HEK293 (cell line): ENCODE measurements around the gene BTRC.
A peak's percentile ranks its signal among the peaks of the same experiment; 100 is the strongest.

Experiments used
- CTCF ChIA-PET: fragments of 350-600 bp; formaldehyde crosslinking; extraction: SDS; loops from one replicate; lab custom pipeline; 2021; ENCODE audit warnings: antibody characterized with exemption; lab: Yijun Ruan, JAX
- POLR2A ChIA-PET: fragments of 300-600 bp; formaldehyde crosslinking; extraction: SDS; loops from one replicate; lab custom pipeline; 2020; ENCODE audit warnings: antibody characterized with exemption, inconsistent platforms; lab: Yijun Ruan, JAX
- H3K27ac ChIP-seq: fragments of 200-500 bp; sonication (Bioruptor generic); 2 replicates; pipeline ENCODE4 v1.5.1; 2014; ENCODE audit warnings: low read depth, low read length, control low read depth, inconsistent platforms; ENCODE audit errors: extremely low read depth
- H3K36me3 ChIP-seq, 2 experiments: fragments of 200-500 bp in 1 of 2; sonication (Bioruptor generic) in 1 of 2; 1 replicate in 1 of 2; 2 replicates in 1 of 2; pipeline ENCODE4 v1.5.1; 2014 to 2017; ENCODE audit warnings: inconsistent platforms in 2 of 2, low read length in 2 of 2; ENCODE audit not compliant: control insufficient read depth in 2 of 2, insufficient read depth in 1 of 2
- H3K4me1 ChIP-seq: fragments of 200-500 bp; sonication (Bioruptor generic); 2 replicates; pipeline ENCODE4 v1.5.1; 2014; ENCODE audit warnings: mild to moderate bottlenecking, low read length, inconsistent platforms; ENCODE audit not compliant: control insufficient read depth, insufficient read depth
- H3K4me3 ChIP-seq: 2 replicates; pipeline ENCODE4 v1.5.1; 2011; ENCODE audit warnings: low read depth, mild to moderate bottlenecking, control low read depth, low read length, moderate library complexity
- H3K9me3 ChIP-seq: fragments of 200-500 bp; sonication (Bioruptor generic); 2 replicates; pipeline ENCODE4 v1.5.1; 2014; ENCODE audit warnings: low read depth, low read length, inconsistent platforms; ENCODE audit not compliant: control insufficient read depth, insufficient read depth
- BCL11A ChIP-seq: fragments of 450-650 bp; formaldehyde crosslinking; IDR thresholded peaks from 2 replicates; pipeline ENCODE4 v1.5.1; 2016; ENCODE audit warnings: low read depth, missing biosample characterization, missing genetic modification characterization
- HOXD13 ChIP-seq: sonication (generic); formaldehyde crosslinking; IDR thresholded peaks from 2 replicates; pipeline ENCODE4 v1.8.0; 2022; ENCODE audit warnings: missing genetic modification reagents, borderline replicate concordance
- KLF7 ChIP-seq: fragments of 450-650 bp; formaldehyde crosslinking; IDR thresholded peaks from 2 replicates; pipeline ENCODE4 v1.5.1; 2016; ENCODE audit warnings: missing biosample characterization, missing genetic modification characterization, borderline replicate concordance
- ZBTB7A ChIP-seq: fragments of 450-650 bp; formaldehyde crosslinking; IDR thresholded peaks from 2 replicates; pipeline ENCODE4 v1.5.1; 2016; ENCODE audit warnings: low read depth, missing biosample characterization, missing genetic modification characterization
- ZIC2 ChIP-seq: fragments of 450-650 bp; formaldehyde crosslinking; IDR thresholded peaks from 2 replicates; pipeline ENCODE4 v1.5.1; 2016; ENCODE audit warnings: missing biosample characterization, missing genetic modification characterization
- ZNF174 ChIP-seq: fragments of 450-650 bp; formaldehyde crosslinking; IDR thresholded peaks from 2 replicates; pipeline ENCODE4 v1.5.0; 2017; ENCODE audit warnings: missing biosample characterization, mild to moderate bottlenecking, missing genetic modification characterization
- ZNF335 ChIP-seq: fragments of 450-650 bp; formaldehyde crosslinking; conservative IDR thresholded peaks from 2 replicates; pipeline ENCODE4 v1.5.1; 2016; ENCODE audit warnings: missing biosample characterization, missing genetic modification characterization
- ZNF394 ChIP-seq: fragments of 450-650 bp; formaldehyde crosslinking; IDR thresholded peaks from 2 replicates; pipeline ENCODE4 v1.5.1; 2016; ENCODE audit warnings: missing biosample characterization, missing genetic modification characterization, mild to moderate bottlenecking, moderate library complexity, borderline replicate concordance
- ZNF426 ChIP-seq: fragments of 450-650 bp; formaldehyde crosslinking; IDR thresholded peaks from 2 replicates; pipeline ENCODE4 v1.5.1; 2017; ENCODE audit warnings: missing biosample characterization, missing genetic modification characterization, mild to moderate bottlenecking, inconsistent platforms, moderate library complexity
- ZNF529 ChIP-seq: fragments of 450-650 bp; formaldehyde crosslinking; IDR thresholded peaks from 2 replicates; pipeline ENCODE4 v1.5.1; 2017; ENCODE audit warnings: missing genetic modification characterization, missing biosample characterization; ENCODE audit not compliant: insufficient replicate concordance
- ZNF555 ChIP-seq: fragments of 450-650 bp; formaldehyde crosslinking; conservative IDR thresholded peaks from 2 replicates; pipeline ENCODE4 v1.5.1; 2017; ENCODE audit warnings: missing biosample characterization, mild to moderate bottlenecking, missing genetic modification characterization, inconsistent platforms
- ZNF561 ChIP-seq: fragments of 450-650 bp; IDR thresholded peaks from 2 replicates; pipeline ENCODE4 v1.5.1; 2018; ENCODE audit warnings: missing biosample characterization, missing genetic modification characterization, borderline replicate concordance
- ZNF600 ChIP-seq: fragments of 450-650 bp; formaldehyde crosslinking; IDR thresholded peaks from 2 replicates; pipeline ENCODE4 v1.5.1; 2016; ENCODE audit warnings: missing biosample characterization, missing genetic modification characterization
- ZNF610 ChIP-seq: fragments of 450-650 bp; formaldehyde crosslinking; IDR thresholded peaks from 2 replicates; pipeline ENCODE4 v1.5.1; 2016; ENCODE audit warnings: missing biosample characterization, missing genetic modification characterization, borderline replicate concordance
- ZNF658 ChIP-seq: fragments of 450-650 bp; formaldehyde crosslinking; IDR thresholded peaks from 2 replicates; pipeline ENCODE4; 2016; ENCODE audit warnings: missing biosample characterization, missing genetic modification characterization
- ZNF707 ChIP-seq: fragments of 450-650 bp; formaldehyde crosslinking; IDR thresholded peaks from 2 replicates; pipeline ENCODE4 v1.5.1; 2016; ENCODE audit warnings: missing biosample characterization, missing genetic modification characterization
- ZNF776 ChIP-seq: fragments of 450-650 bp; formaldehyde crosslinking; IDR thresholded peaks from 2 replicates; pipeline ENCODE4 v1.5.0; 2017; ENCODE audit warnings: missing biosample characterization, missing genetic modification characterization, borderline replicate concordance
- ZNF777 ChIP-seq: fragments of 450-650 bp; formaldehyde crosslinking; IDR thresholded peaks from 2 replicates; pipeline ENCODE4 v1.5.1; 2017; ENCODE audit warnings: missing biosample characterization, missing genetic modification characterization, borderline replicate concordance
- TF ChIP-seq, protein P1 (sequence below): fragments of 450-650 bp; formaldehyde crosslinking; IDR thresholded peaks from 2 replicates; pipeline ENCODE4 v1.5.1; 2016; ENCODE audit warnings: missing biosample characterization, missing genetic modification characterization
- TF ChIP-seq, protein P2 (sequence below): fragments of 450-650 bp; formaldehyde crosslinking; IDR thresholded peaks from 2 replicates; pipeline ENCODE4 v1.5.1; 2016; ENCODE audit warnings: missing biosample characterization, missing genetic modification characterization

The BTRC gene

DNA sequence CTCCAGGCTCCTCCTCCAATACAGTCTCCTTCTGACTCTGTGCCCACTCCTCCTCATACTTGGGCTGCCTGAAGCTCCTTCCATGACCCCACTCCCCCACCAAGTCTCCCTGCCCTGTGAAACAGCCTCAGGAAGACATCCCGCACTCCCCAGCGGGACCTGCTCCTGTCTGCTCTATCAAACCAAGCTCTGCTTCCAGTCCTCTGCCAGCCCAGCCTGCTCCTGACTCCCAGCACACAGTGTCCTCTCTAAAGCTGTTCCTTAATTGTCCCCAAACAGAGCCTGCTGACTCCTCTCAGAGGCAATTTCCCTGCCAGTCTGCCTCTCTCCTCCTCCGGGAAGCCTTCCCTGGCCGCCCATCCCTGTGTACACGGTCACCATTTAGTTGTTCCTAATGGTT is 224.2 kb downstream of the BTRC start:
- Histone ChIP-seq H3K36me3 (peaks cover 4 to 53% of the 10 kb centered on the region in 2 experiments; a peak in 2 of 3 replicates), H3K9me3 (no peaks in the 10 kb centered on the region), H3K4me1 (no peaks in the 10 kb centered on the region), H3K4me3 (no peak overlapping the region), H3K27ac (no peak overlapping the region)
- CTCF ChIA-PET, result interaction anchor here (0.5 to 0.6 kb wide), 2 partner anchors 1048 to 1534 kb away, joined by 3 read pairs; no protein-coding TSS in a partner anchor
- POLR2A ChIA-PET, result interaction anchor here (0.6 to 0.9 kb wide), 2 partner anchors 10 to 26 kb away, joined by 3 to 6 read pairs; partner anchors contain the start of genes DPCD and POLL
- no peak for TF ChIP-seq ZBTB7A
- TF ChIP-seq ZNF610 (tag by site-specific recombination), result no peak
- no peak for TF ChIP-seq ZIC2 (tag by site-specific recombination)
- no peak for TF ChIP-seq BCL11A
- TF ChIP-seq ZNF529 (tag by site-specific recombination), result no peak
- no peak for TF ChIP-seq ZNF561 (tag by site-specific recombination)
- no peak for TF ChIP-seq KLF7
- no peak for TF ChIP-seq ZNF707 (tag by site-specific recombination)
- no peak for TF ChIP-seq ZNF776 (tag by site-specific recombination)

DNA sequence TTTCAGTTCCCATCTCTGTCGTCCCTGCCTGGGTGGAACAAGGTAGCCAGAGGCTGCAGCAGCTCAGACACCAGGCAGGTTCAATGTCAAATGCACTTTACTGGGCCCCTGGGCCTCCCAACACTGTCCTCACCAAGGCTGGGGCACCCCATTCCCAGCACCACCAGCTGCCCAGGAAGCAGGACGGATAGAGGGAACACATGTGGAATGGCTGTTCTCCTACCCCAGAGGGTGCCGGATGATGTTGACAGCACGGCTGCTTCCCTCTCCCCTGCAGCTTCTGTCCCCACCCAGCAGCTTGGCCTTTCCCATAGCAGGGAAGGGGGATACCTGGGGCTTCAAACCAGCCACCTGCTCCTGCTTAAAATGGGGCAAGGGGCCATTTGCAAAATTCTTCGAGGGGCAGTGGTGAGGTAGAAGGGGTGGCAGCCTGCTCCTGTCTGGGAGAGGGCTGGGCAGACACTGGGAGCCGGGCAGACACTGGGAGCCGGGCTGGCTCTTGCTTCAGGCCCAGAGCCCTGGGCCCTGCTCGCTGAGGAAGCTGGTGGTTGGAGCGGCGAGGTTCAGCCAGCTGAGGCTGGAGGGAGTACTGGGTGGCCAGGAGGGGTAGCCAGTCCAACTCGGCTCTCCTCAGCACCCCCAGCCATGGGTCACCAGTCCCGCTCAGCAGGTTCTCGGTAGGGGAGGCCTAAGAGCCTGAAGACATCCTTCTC is 225.0 kb downstream of the BTRC start:
- no peak for TF ChIP-seq ZNF777 (tag by site-specific recombination)
- TF ChIP-seq, protein P1, sequence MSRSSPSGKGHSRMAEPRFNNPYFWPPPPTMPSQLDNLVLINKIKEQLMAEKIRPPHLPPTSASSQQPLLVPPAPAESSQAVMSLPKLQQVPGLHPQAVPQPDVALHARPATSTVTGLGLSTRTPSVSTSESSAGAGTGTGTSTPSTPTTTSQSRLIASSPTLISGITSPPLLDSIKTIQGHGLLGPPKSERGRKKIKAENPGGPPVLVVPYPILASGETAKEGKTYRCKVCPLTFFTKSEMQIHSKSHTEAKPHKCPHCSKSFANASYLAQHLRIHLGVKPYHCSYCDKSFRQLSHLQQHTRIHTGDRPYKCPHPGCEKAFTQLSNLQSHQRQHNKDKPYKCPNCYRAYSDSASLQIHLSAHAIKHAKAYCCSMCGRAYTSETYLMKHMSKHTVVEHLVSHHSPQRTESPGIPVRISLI (tag by site-specific recombination), result no peak
- TF ChIP-seq ZNF394 (tag by site-specific recombination), result no peak
- TF ChIP-seq ZNF174 (tag by site-specific recombination), result no peak
- TF ChIP-seq, protein P2, sequence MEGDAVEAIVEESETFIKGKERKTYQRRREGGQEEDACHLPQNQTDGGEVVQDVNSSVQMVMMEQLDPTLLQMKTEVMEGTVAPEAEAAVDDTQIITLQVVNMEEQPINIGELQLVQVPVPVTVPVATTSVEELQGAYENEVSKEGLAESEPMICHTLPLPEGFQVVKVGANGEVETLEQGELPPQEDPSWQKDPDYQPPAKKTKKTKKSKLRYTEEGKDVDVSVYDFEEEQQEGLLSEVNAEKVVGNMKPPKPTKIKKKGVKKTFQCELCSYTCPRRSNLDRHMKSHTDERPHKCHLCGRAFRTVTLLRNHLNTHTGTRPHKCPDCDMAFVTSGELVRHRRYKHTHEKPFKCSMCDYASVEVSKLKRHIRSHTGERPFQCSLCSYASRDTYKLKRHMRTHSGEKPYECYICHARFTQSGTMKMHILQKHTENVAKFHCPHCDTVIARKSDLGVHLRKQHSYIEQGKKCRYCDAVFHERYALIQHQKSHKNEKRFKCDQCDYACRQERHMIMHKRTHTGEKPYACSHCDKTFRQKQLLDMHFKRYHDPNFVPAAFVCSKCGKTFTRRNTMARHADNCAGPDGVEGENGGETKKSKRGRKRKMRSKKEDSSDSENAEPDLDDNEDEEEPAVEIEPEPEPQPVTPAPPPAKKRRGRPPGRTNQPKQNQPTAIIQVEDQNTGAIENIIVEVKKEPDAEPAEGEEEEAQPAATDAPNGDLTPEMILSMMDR (tag by site-specific recombination), result no peak
- no peak overlapping the region for H3K4me3 ChIP-seq
- H3K4me1 ChIP-seq, result no peaks in the 10 kb centered on the region
- CTCF ChIA-PET, result interaction anchor here (0.6 kb wide), 1 partner anchor 22 kb away, joined by 4 read pairs; no protein-coding TSS in a partner anchor
- POLR2A ChIA-PET, result interaction anchor here (0.8 kb wide), 1 partner anchor 9 kb away, joined by 3 read pairs; the partner anchor contains the start of genes DPCD and POLL
- no peak overlapping the region for H3K27ac ChIP-seq
- no peaks in the 10 kb centered on the region for H3K9me3 ChIP-seq
- H3K36me3 ChIP-seq, result peaks cover 4 to 60% of the 10 kb centered on the region in 2 experiments; a peak in 2 of 3 replicates

- Histone ChIP-seq H3K4me3 (no peak overlapping the region), H3K36me3 (peaks cover 4 to 65% of the 10 kb centered on the region in 2 experiments; a peak in 2 of 3 replicates), H3K9me3 (no peaks in the 10 kb centered on the region), H3K4me1 (no peaks in the 10 kb centered on the region), H3K27ac (no peak overlapping the region)
- ChIA-PET POLR2A (no interaction called here), CTCF (interaction anchor here (0.6 kb wide), 1 partner anchor 271 kb away, joined by 3 read pairs; no protein-coding TSS in a partner anchor)
- TF ChIP-seq ZNF555 (tag by site-specific recombination) (no peak), ZNF426 (no peak), HOXD13 (no peak), ZNF335 (no peak), ZNF658 (no peak), ZNF600 (tag by site-specific recombination) (peak; percentile 77)
These were observed 225.5 kb downstream of the BTRC start for GRCh38 chr10:101579516-101579870.
